Keratinocyte (primary cell): ENCODE results near the gene AKAP10. TPM values are rescaled to one million over a fixed set of nuclear protein-coding genes. Genes with fewer than 3 reads are reported as not detected.

ENCODE experiments used
- DNase-seq: peaks from one replicate; pipeline ENCODE4 v3.0.0-alpha.2; 2011; ENCODE audit warnings: low read depth, missing footprints, low spot score
- FAIRE-seq: peaks from 2 replicates; lab custom pipeline; 2011; peaks lifted over from hg19 to GRCh38; lab: Jason Lieb, UNC
- H2AFZ ChIP-seq: 2 replicates; pipeline ENCODE4 v1.6.0; 2012; ENCODE audit warnings: low read length, control low read depth, inconsistent platforms; ENCODE audit not compliant: control insufficient read depth
- H3K27ac ChIP-seq: 2 replicates; pipeline ENCODE4 v1.5.1; 2011; ENCODE audit warnings: low read length; ENCODE audit not compliant: control insufficient read depth, insufficient read depth
- H3K27me3 ChIP-seq: 3 replicates; pipeline ENCODE4 v1.6.0; 2011; ENCODE audit warnings: low read length; ENCODE audit not compliant: control insufficient read depth, insufficient read depth; ENCODE audit errors: extremely low read depth
- H3K36me3 ChIP-seq, 2 experiments: 2 replicates in 1 of 2; 3 replicates in 1 of 2; pipeline ENCODE4 v1.5.1; 2011; ENCODE audit warnings: low read length in 2 of 2, mild to moderate bottlenecking in 1 of 2; ENCODE audit not compliant: control insufficient read depth in 2 of 2, insufficient read depth in 2 of 2; ENCODE audit errors: extremely low read depth in 1 of 2
- H3K4me1 ChIP-seq: 3 replicates; pipeline ENCODE4 v1.5.1; 2011; ENCODE audit warnings: low read length; ENCODE audit not compliant: control insufficient read depth, insufficient read depth; ENCODE audit errors: extremely low read depth
- H3K4me2 ChIP-seq: 3 replicates; pipeline ENCODE4 v1.6.0; 2011; ENCODE audit warnings: low read depth, low read length; ENCODE audit not compliant: control insufficient read depth, insufficient read depth; ENCODE audit errors: extremely low read depth
- H3K4me3 ChIP-seq, 3 experiments: fragments of 200-600 bp in 1 of 3; sonication (generic) in 1 of 3; 2 replicates in 2 of 3; 3 replicates in 1 of 3; pipeline ENCODE4 v1.5.1; 2011 to 2016; ENCODE audit warnings: low read length in 3 of 3, mild to moderate bottlenecking in 3 of 3, control low read depth in 2 of 3, inconsistent platforms in 1 of 3, low read depth in 1 of 3, mixed read lengths in 1 of 3, mixed run types in 1 of 3, moderate library complexity in 1 of 3; ENCODE audit not compliant: control insufficient read depth in 2 of 3, insufficient read depth in 2 of 3; ENCODE audit errors: extremely low read depth in 1 of 3
- H3K79me2 ChIP-seq: 2 replicates; pipeline ENCODE4 v1.6.0; 2012; ENCODE audit warnings: low read length; ENCODE audit not compliant: control insufficient read depth, insufficient read depth
- H3K9ac ChIP-seq: 3 replicates; pipeline ENCODE4 v1.6.0; 2011; ENCODE audit warnings: low read length; ENCODE audit not compliant: control insufficient read depth, insufficient read depth; ENCODE audit errors: extremely low read depth
- H3K9me1 ChIP-seq: 3 replicates; pipeline ENCODE4 v1.6.0; 2011; ENCODE audit warnings: low read length; ENCODE audit not compliant: control insufficient read depth, insufficient read depth; ENCODE audit errors: extremely low read depth
- H3K9me3 ChIP-seq: 2 replicates; pipeline ENCODE4 v1.5.1; 2012; ENCODE audit warnings: low read depth, low read length; ENCODE audit not compliant: control insufficient read depth
- H4K20me1 ChIP-seq: 3 replicates; pipeline ENCODE4 v1.6.0; 2011; ENCODE audit warnings: low read length; ENCODE audit not compliant: control insufficient read depth, insufficient read depth; ENCODE audit errors: extremely low read depth
- CTCF ChIP-seq, 3 experiments: IDR thresholded peaks in 1 of 3; conservative IDR thresholded peaks in 1 of 3; optimal IDR thresholded peaks in 1 of 3; 2 replicates in 2 of 3; 3 replicates in 1 of 3; pipeline versions ENCODE3 to v1.5.1; 2011; ENCODE audit warnings: low read length in 3 of 3, mild to moderate bottlenecking in 3 of 3, moderate library complexity in 2 of 3, control low read depth in 1 of 3, inconsistent platforms in 1 of 3; ENCODE audit not compliant: insufficient read depth in 2 of 3; ENCODE audit errors: extremely low read depth in 1 of 3
- EZH2 ChIP-seq: IDR thresholded peaks from one replicate; pipeline ENCODE4 v1.6.1; 2012; ENCODE audit warnings: inconsistent platforms, mild to moderate bottlenecking, low read length, moderate library complexity
- dilution Hi-C: fragments of 300-500 bp; cut with MboI; formaldehyde crosslinking; loops from one replicate; pipeline ENCODE4 v1.7.0; 2020; ENCODE audit warnings: low sequenced_read_pairs; ENCODE audit not compliant: extremely low pct_ligation_motif_present
- polyA plus RNA-seq, 5 experiments: library from polyadenylated mRNA; depleted of rRNA in 3 of 5; stranded (reverse) in 3 of 5; stranded (forward) in 1 of 5; unstranded in 1 of 5; fragments of >200 nt; gene quantifications; 1 replicate in 1 of 5; 2 replicates in 3 of 5; 3 replicates in 1 of 5; pipeline versions ENCODE4 v1.2.1 to v1.2.3, GENCODE V29; 2011 to 2012; ENCODE audit warnings: missing spikeins in 2 of 5, low read depth in 1 of 5, low replicate concordance in 1 of 5

Gene AKAP10
- polyA plus RNA-seq, 1 donor (not counting 4 experiments of a cell fraction or from before 2014, with no cell fraction given) = 30.8 TPM

- dilution Hi-C loops = no loop called here
- FAIRE-seq (no peak), DNase-seq (no peak)
- no peak for TF ChIP-seq CTCF (optimal IDR thresholded peaks at IDR 0.05 in 1 of 3, IDR thresholded peaks at IDR 0.05 in 1 of 3, conservative IDR thresholded peaks at IDR 0.05 in 1 of 3; ENCODE audit: extremely low read depth in 1 of 3, insufficient read depth in 2 of 3, low read length in 3 of 3)
- no peak for TF ChIP-seq EZH2
- Histone ChIP-seq H3K9ac (no peak overlapping the region), H2AFZ (no peak overlapping the region), H3K9me1 (no peaks in the 10 kb centered on the region), H3K79me2 (no peaks in the 10 kb centered on the region), H3K27ac (no peak overlapping the region), H3K4me1 (peaks cover 16% of the 10 kb centered on the region), H4K20me1 (no peaks in the 10 kb centered on the region), H3K4me3 (no peak overlapping the region), H3K36me3 (peaks cover 0 to 3% of the 10 kb centered on the region in 2 experiments), H3K4me2 (no peak overlapping the region), H3K27me3 (no peaks in the 10 kb centered on the region), H3K9me3 (no peaks in the 10 kb centered on the region)
Observed at GRCh38 chr17:19897903-19898302, 79.7 kb downstream of the AKAP10 start.

GRCh38 chr17:19897090-19897837 is 80.4 kb downstream of the AKAP10 start:
- no peak overlapping the region for H2AFZ ChIP-seq
- H3K9ac ChIP-seq = no peak overlapping the region
- no peaks in the 10 kb centered on the region for H3K27me3 ChIP-seq
- no peak overlapping the region for H3K4me3 ChIP-seq
- H3K9me1 ChIP-seq = no peaks in the 10 kb centered on the region
- no peak for FAIRE-seq
- no peak overlapping the region for H3K4me2 ChIP-seq
- H3K9me3 ChIP-seq = no peaks in the 10 kb centered on the region
- no peak for TF ChIP-seq CTCF (optimal IDR thresholded peaks at IDR 0.05 in 1 of 3, IDR thresholded peaks at IDR 0.05 in 1 of 3, conservative IDR thresholded peaks at IDR 0.05 in 1 of 3; ENCODE audit: extremely low read depth in 1 of 3, insufficient read depth in 2 of 3, low read length in 3 of 3)
- TF ChIP-seq EZH2 = no peak
- no peak for DNase-seq
- no peaks in the 10 kb centered on the region for H3K79me2 ChIP-seq
- H4K20me1 ChIP-seq = no peaks in the 10 kb centered on the region
- dilution Hi-C loops = no loop called here
- no peak overlapping the region for H3K27ac ChIP-seq
- H3K36me3 ChIP-seq = peaks cover 0 to 3% of the 10 kb centered on the region in 2 experiments
- H3K4me1 ChIP-seq = peaks cover 16% of the 10 kb centered on the region
